ENCODE data around the gene RUNX2.

RUNX2 gene

DNA sequence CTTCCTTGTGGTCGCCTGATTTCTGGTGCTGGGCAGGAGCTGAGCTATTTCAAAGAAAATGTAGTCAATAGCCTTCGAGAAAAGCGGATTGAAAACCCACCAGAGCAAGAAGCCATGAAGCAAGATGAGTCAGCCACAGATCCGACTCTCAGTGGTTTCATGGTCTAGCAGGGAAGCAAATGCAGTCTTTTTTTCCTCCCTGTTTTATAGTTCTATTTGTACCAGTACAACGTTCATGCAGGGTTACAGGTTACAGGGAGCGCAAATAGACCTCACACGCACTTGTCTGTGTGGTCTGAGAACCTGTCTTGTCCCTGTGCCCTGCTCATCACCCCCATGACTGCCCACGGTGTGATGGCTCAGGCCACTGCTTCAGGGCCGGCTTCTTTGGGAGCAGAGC lies 359.4 kb downstream of the RUNX2 start:
- DNase-seq, result no peak

DNA sequence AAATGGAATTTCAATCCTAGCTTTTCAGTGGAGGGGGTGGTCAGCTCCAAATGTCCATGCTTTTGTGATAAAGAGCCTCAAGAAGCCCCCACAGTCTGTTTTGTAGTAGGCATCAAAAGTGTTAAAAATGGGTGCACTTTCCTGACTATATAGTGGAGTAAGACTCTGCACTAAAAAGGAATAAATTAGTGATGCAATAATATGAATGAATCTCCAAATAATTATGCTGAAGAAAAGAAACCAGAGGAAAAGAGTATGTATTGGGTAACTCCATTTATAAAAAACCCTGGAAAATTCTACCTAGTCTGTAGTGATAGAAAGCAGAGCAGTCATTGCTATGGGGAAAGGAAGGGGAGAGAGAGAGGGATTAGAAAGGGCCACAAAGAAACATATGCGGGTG lies 360.1 kb downstream of the RUNX2 start:
- no peak for DNase-seq

DNA sequence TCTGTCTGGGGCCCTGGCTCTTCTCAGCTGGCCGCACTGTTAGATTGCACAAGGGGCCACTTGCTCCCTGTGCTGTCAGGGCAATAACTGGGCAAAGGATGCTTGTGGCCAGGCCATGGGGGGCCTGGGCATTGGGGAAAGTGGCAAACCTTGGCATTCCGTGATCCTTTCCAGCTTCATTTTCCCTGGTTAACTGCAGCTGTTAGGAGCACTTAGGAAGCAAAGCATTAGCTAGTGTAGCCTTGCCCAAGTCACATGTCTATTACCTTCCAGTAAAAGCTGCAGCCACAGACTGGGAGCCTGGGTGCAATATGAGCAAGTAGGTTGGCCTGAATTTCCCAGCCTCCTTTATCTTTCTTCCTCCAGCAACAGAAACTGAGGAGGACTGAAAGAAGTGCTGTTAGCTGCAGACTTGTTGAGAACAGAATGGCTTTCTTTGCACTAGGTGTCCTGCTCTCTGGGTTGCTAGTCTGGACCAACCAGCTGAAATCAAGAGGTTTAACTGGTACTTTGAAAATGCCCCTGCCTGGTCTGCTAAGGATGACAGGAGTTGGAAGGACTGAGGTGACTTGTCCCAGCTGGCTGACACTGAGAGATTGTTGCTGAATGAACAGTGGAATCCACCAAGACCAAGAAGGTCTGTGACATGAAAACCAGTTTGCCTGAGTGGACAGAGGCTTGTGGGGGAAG lies 361.9 kb downstream of the RUNX2 start:
- no peak for DNase-seq

DNA sequence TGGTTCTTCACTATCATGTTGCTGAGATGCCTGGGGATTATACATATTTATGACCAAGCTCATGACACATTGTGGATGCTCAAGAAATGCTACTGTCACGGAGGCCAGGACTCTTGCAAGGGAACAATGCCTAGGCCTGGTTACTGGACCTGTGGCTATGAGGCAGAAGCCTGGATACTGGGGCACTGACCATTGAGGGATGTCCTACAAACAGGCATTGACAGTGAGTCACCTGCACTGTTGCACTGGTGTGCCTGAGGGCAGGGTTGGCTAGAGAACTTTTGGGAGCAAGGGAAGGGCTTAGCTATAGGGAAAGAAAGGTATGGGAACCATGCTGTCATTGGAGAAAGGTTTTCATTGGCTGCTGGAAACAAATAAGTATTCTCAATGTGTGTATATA lies 362.7 kb downstream of the RUNX2 start:
- no peak for DNase-seq

DNA sequence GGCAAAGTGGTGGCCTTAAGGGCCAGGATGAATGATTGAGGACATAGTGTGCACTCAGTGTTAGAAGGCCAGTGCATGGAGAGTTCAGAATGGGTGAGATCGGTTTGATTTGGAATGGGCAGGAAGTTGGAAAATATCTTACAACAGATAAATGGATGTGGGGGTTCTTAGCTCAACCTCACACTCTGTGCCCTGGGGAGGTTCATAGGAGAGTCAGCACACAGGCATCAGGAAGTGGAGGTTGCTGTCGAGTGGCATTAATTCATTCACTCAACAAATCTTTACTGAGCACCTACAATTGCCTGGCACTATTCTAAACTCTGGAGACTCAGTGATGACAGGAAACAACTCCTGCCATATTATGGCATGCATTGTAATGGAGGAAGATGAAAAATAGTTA lies 363.3 kb downstream of the RUNX2 start:
- no peak for DNase-seq

DNA sequence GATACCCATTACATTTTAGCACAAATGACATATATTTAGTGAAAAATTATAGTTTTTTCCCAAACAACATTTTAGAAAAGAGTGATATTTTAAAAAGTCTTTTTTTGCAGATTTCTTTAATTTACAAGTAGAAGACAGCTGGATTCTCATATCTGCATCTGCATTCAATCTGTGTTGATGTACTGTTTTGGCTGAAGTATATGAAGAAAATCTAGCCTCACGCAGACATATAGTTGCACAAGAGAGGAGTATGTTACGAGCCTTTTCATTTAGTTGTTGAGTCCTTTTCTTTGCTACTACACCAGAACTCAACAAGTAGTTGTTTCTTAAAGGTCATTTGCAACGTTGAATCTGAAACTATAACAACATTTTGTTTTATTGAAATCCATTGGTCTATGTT lies 363.9 kb downstream of the RUNX2 start:
- DNase-seq, result no peak

DNA sequence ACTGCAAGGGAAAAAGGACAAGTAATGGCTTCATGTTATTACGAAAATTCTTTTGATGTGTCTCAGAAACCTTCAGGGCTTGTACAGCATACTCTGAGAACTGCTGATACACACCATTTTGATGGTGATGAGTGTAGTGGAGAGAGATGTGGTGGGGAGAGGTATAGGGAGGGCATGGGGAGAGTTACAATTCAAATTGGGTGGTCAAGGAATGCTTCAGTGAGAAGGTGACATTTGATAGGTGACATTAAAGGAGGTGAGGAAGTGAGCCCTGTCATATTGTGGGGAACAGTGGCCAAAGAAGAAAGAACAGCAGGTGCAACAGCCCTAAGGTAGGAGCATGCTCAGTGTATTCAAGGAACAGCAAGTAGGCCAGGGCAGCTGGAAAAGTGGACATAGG lies 368.6 kb downstream of the RUNX2 start:
- no peak for DNase-seq

DNA sequence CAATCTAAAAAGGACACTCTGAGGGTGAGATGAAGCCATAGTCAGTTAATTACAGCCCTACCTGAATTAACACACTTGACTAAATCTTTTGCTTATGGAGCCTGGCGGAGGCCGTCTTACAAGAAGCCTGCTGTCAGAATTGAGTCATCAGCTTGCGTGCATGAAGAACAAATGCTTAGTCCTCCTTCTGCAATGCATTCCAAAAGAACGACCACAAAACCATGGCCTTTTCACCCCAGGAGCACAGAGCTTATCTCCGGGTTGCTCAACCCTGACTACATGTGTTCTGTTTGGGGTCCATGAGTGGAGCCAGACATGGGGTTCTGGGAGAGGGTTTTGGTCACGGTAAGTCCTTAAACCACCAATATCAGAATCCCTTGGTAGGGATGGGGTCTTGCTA lies 369.5 kb downstream of the RUNX2 start:
- no peak for DNase-seq

DNA sequence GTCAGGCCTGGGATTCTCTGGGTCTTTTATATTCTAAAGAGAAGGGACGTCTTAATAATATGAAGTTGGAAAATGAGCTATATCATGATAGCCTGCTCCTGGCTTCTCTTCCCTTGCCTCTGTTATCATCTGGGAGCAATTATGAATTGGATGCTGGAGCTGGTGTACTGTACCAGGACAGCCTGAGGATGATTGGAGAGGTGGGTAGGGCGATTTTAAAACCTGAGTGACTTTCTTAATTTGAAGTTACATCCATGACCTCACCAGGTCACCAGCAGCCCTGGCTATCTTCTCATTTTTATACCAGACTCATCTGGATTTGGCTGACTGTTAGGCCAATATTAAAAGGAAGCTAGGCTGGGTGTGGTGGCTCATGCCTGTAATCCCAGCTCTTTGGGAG lies 369.9 kb downstream of the RUNX2 start:
- DNase-seq, result no peak

DNA sequence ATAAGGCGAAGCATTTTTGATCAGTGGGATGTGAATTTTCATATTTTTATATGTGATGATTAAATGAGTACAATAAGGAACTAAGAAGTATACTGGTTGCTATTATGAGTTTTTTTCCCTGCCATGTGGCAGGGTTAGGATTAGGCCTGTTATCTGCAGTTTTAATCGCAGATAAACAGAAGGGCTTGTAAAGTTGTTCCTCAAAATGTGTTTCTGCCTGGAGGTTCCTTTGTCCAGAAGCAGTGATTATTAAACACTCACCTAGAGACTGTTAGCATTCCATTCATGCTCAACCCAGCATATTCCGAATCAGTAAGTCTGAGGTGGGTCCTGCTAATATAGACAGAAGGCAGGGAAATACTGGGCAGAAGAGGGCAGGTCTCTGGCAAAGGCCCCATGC lies 371.5 kb downstream of the RUNX2 start:
- no peak for DNase-seq

DNA sequence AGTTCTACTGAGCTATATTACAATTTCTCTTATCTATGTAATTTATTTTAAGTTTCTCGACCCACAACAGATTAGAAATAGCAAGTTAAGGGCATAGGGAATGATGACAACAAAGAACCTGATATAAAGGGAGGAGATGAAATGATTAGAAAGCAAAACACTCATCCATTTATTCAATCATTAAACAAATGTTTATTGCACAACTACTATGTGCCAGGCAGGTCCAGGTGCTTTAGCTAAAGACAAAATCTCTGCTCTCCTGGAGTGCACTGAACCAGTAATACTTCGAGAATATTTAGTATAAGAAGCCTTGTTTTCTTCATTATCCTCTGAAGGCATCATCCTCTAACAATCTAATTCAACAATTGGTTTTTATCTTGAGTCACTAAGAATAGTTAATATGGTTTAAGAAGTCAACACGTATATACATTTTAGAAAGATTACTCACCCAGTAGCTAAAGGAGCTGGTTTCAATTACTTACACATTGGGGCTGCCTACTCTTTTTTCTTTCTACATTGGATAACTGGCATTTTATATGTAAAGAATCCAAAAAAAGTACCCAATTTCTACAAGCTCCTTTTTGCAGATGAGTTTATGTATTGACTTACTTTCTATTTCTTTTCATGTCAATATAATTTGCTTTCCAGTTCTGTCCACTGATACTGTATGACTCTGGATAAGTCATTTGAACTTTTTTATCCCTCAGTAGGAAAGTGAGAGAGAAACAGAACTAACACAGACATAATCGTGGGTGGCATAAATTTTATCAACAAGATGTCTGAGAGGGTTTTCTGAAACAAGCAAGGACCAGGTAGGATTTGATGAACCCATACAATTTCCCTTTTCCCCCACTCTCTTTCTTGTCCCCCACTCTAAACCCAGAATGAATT lies 375.0 kb downstream of the RUNX2 start:
- DNase-seq, result no peak

DNA sequence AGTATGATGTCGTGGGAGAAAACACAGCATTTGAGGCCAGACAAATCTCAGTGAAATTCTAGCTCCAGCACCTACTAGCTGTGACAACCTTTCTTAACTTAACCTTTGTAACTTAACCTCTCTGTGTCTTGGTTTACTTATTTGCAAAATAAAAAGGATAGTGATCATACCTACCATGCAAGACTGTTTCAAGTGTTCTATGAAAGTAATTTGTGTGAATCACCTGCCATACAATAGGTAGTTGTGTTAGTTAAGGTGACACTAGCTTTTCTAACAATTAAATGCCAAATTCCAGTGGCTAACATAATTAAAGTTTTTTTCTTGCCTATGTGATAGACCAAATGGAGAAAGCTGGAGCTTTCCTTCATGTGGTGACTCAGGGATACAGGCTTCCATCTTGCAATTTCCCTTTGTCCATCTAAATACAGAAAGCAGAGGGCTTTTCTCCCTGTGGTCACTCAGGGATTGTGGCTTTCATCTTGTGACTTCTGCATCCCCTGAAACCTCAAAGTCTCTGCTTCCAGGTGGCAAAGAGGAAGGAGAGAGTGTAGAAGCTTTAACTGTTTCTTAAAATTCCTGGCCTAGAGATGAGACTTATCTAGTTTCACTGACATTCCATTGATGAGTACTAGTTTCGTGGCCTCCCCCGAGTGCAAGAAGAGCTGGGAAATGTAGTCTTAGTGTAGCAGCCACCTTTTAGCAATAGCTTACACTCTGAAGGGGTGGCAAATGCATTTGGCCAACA lies 376.1 kb downstream of the RUNX2 start:
- no peak for DNase-seq

DNA sequence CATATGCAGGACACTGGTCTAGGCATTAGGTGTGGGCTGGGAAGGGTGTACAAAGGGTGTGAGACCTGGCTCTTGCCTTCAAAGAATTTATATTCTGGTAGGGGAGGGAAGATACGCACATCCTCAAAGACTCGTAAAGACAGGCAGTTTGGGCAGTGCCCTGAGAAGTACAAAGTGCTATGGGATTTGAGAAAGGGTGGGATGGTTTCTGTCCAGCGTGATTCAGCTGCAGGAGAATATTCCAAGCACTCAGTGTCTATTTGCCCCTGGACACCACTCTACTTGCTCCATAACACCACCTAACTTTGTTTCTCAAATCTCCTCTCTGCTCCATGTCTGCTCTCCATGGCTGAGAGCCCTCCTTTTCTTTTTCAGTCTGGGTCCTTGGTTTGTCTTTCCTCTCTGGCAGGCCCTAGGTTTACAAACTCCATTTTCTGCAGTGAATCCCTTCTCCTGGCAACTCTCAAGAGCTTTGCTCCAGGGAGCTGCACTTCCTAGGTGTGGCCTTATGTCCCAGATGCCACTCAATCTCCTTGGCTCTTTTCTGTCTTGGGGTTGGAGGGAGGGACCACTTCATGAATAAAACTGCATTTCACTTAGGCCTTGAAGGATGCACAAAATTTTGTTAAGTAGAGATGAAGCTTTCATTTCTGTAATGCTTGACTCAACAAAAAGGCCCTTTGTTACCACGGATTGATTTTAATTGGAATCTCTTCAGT lies 377.2 kb downstream of the RUNX2 start:
- no peak for DNase-seq

DNA sequence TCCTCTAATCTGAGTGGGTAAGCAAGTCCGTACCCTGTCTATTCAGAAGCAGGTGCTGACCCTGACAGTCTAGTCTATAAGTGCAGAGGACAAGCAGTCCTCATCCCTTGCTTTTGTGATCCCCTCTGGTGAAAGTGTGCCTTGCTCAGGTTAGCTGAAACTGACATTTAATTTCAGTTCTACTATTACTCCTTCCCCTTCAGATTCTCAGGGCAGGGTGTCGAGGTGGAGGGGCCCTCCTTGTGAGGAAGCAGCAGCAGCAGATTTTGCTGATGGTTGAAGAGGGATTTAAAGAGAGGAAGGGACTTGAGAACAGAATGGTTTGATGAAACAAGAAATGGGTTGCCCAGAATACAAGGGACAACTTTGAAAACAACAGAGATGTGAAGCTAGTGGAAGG lies 378.2 kb downstream of the RUNX2 start:
- no peak for DNase-seq

DNA sequence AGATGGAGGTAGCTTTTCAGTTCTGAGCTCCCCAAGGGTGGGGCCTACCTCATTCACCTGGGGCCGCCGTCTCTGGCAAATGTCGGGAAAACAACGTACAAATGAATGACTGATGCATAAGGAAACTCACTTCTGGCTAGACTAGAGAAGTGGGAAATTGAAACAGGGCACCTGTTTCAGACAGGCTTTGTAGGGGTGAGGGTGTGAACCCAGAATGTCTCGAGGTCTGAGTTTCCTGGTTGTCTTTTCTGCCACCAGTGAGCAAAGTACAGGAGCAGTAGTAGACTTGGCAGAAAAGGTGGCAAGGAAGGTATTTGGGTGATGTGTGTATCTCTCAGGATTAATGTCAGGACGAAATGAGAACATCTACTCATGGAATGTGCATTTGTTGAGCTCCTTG lies 379.0 kb downstream of the RUNX2 start:
- no peak for DNase-seq

DNA sequence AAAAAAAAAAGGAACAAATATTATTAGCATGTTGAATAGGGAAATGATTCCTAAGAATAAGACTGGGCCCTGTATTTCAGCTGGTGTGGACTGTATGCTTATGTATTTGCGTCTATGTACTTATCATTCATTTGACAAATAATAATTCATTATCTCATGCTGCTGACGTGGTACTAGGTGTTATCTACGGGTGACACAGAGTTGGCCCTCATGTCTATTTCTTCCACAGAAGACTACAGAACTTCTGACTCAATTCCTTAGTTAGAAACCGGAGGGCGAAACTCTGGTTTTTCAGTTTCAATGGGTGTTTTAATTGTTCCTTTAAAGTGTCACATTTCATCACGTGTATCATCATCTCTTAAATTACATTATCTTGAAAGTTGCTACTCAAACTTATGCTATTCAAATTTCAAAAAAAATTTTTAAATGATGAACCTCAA lies 381.7 kb downstream of the RUNX2 start:
- DNase-seq, result no peak

DNA sequence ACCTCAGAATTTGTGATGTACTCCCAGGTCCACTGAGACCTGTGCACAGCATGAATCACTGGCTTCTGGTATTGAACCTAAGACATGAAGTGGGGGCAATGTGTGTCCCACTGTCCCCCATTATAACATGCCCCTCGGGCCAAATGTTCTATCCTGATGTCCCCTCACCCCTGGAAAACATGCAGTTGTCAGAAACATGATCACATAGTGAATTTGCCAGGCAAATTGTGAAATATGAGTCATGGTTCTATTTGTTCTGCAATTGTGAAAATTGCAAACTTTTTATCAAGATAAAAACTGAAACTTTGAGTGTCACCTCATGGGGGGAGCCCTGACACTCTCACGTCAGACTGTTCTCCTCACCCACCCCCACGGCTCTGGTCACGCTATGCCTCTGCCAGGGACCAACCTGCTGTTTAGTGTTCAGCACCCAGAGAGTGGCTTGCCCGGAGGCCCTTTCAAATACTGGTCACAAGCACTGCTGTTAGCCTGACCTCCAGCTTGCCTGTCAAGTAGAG lies 382.2 kb downstream of the RUNX2 start:
- DNase-seq, result no peak

DNA sequence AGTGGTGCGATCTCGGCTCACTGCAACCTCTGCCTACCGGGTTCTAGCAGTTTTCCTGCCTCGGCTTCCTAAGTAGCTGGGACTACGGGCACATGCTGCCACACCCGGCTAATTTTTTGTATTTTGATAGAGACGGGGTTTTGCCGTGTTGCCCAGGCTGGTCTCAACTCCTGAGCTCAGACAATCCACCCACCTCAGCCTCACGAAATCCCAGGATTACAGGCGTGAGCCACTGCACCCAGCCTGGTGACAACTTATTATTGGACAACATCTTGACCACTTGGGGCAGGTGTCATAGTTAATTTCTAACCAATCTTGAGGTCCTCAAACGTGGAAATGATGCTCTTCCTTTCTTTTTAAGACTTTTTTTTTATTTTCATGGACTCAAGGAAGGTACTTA lies 383.9 kb downstream of the RUNX2 start:
- DNase-seq, result no peak

DNA sequence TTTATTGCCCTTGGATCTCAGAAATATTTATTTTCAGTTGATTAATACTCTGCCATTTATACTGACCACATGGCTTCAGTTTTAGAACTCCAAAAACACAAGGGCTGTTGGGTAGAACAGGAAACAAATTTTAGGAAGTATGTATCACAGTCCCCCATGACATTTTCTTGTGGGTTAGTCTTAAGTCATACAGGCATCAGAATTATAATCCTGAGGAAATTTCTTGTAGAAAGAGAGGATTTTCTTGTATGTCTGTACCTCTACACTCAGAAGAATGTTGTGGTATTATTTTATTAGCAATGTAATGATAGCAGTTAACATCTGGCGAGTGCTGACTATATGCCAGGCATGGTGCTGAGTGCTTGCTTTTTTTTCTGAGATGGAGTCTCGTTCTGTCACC lies 384.7 kb downstream of the RUNX2 start:
- no peak for DNase-seq

Data from activated CD4-positive, alpha-beta T cell treated with anti-CD3 and anti-CD28 coated beads, Interleukin-2, amount 50 U/mL, for 1 hour (primary cell).